IMR-90 (cell line): ENCODE data around the gene PHOSPHO2. TPM values are rescaled to one million over a fixed set of nuclear protein-coding genes. Genes with fewer than 3 reads are reported as not detected.

Source experiments
- ATAC-seq: fragments of 200-7000 bp; cut with Tn5 transposase; 2 replicates; pipeline ENCODE4 v1.9.1; 2020; ENCODE audit warnings: low read depth, mild to moderate bottlenecking, moderate library complexity
- BruUV-seq: library from RNA; stranded (reverse); fragments of 400-500 nt; replicated peaks from 2 replicates; lab custom pipeline; 2021; lab: Mats Ljungman, UMichigan
- CTCF ChIA-PET: fragments of 300-600 bp; formaldehyde crosslinking; extraction: SDS; loops from one replicate; lab custom pipeline; 2021; ENCODE audit warnings: antibody characterized with exemption; lab: Yijun Ruan, JAX
- POLR2A ChIA-PET: fragments of 300-600 bp; sonication (Branson Sonifier 250); formaldehyde crosslinking; loops from one replicate; lab custom pipeline; 2022; ENCODE audit warnings: antibody characterized with exemption; ENCODE audit not compliant: unreplicated experiment; lab: Charles Lee
- DNase-seq: peaks from one replicate; pipeline ENCODE4 v3.0.0; 2013
- H2AFZ ChIP-seq: replicated peaks from 2 replicates; pipeline ENCODE3; 2013; ENCODE audit warnings: low read length, mild to moderate bottlenecking; ENCODE audit not compliant: poor library complexity
- H2AK5ac ChIP-seq: 2 replicates; pipeline ENCODE4 v1.6.1; 2013; ENCODE audit warnings: low read depth, low read length, inconsistent platforms
- H2AK9ac ChIP-seq: replicated peaks from 2 replicates; pipeline ENCODE3; 2013; ENCODE audit warnings: mild to moderate bottlenecking, low read depth, low read length, moderate library complexity; ENCODE audit not compliant: poor library complexity
- H2BK120ac ChIP-seq: 2 replicates; pipeline ENCODE4 v1.6.1; 2013; ENCODE audit warnings: low read depth, low read length, inconsistent platforms
- H2BK15ac ChIP-seq: 3 replicates; pipeline ENCODE4 v1.6.1; 2013; ENCODE audit warnings: low read depth, low read length, inconsistent platforms
- H2BK20ac ChIP-seq: 2 replicates; pipeline ENCODE4 v1.6.1; 2013; ENCODE audit warnings: low read depth, mild to moderate bottlenecking, inconsistent platforms, low read length, moderate library complexity
- H2BK5ac ChIP-seq: 2 replicates; pipeline ENCODE4 v1.6.1; 2013; ENCODE audit warnings: mild to moderate bottlenecking, low read depth, low read length, inconsistent platforms; ENCODE audit not compliant: poor library complexity, severe bottlenecking
- H3K14ac ChIP-seq: replicated peaks from 2 replicates; pipeline ENCODE4 v1.6.1; 2013; ENCODE audit warnings: low read depth, low read length, inconsistent platforms
- H3K18ac ChIP-seq: 2 replicates; pipeline ENCODE4 v1.6.1; 2013; ENCODE audit warnings: low read depth, low read length, control low read depth
- H3K23ac ChIP-seq: 2 replicates; pipeline ENCODE4 v1.6.1; 2013; ENCODE audit warnings: low read depth, low read length, inconsistent platforms
- H3K27ac ChIP-seq: 2 replicates; pipeline ENCODE4 v1.5.1; 2013; ENCODE audit warnings: mild to moderate bottlenecking, control low read depth, low read length; ENCODE audit not compliant: insufficient read depth
- H3K27me3 ChIP-seq: 2 replicates; pipeline ENCODE4 v1.6.1; 2013; ENCODE audit warnings: low read length; ENCODE audit not compliant: control insufficient read depth, insufficient read depth
- H3K36me3 ChIP-seq: 2 replicates; pipeline ENCODE4 v1.6.1; 2013; ENCODE audit warnings: low read length, mixed read lengths; ENCODE audit not compliant: control insufficient read depth, insufficient read depth
- H3K4ac ChIP-seq: 2 replicates; pipeline ENCODE4 v1.6.1; 2013; ENCODE audit warnings: low read depth, low read length, inconsistent platforms
- H3K4me1 ChIP-seq: 2 replicates; pipeline ENCODE4 v1.6.1; 2013; ENCODE audit warnings: low read length, mixed read lengths; ENCODE audit not compliant: control insufficient read depth, insufficient read depth
- H3K4me2 ChIP-seq: 2 replicates; pipeline ENCODE4 v1.6.1; 2013; ENCODE audit warnings: low read depth, mild to moderate bottlenecking, control low read depth, low read length, moderate library complexity
- H3K4me3 ChIP-seq: 2 replicates; pipeline ENCODE4 v1.5.1; 2013; ENCODE audit warnings: low read depth, mild to moderate bottlenecking, control low read depth, low read length, moderate library complexity; ENCODE audit not compliant: insufficient read depth
- H3K56ac ChIP-seq: 2 replicates; pipeline ENCODE4 v1.6.1; 2013; ENCODE audit warnings: low read length, inconsistent platforms; ENCODE audit not compliant: insufficient read depth; ENCODE audit errors: extremely low read depth
- H3K79me1 ChIP-seq, 2 experiments: 2 replicates each; pipeline ENCODE4 v1.6.1; 2013; ENCODE audit warnings: low read length in 2 of 2, inconsistent platforms in 1 of 2, low read depth in 1 of 2
- H3K9ac ChIP-seq: 2 replicates; pipeline ENCODE4 v1.6.1; 2013; ENCODE audit warnings: low read depth, low read length, control low read depth
- H3K9me1 ChIP-seq: 2 replicates; pipeline ENCODE4 v1.6.1; 2013; ENCODE audit warnings: low read length, inconsistent platforms; ENCODE audit not compliant: insufficient read depth
- H3K9me3 ChIP-seq: 2 replicates; pipeline ENCODE4 v1.6.1; 2013; ENCODE audit warnings: low read length; ENCODE audit not compliant: control insufficient read depth, insufficient read depth
- H4K20me1 ChIP-seq: 2 replicates; pipeline ENCODE4 v1.6.1; 2013; ENCODE audit warnings: low read length, inconsistent platforms; ENCODE audit not compliant: insufficient read depth
- H4K5ac ChIP-seq: 2 replicates; pipeline ENCODE4 v1.6.1; 2013; ENCODE audit warnings: mild to moderate bottlenecking, low read depth, low read length, control low read depth
- H4K8ac ChIP-seq, 2 experiments: 2 replicates each; pipeline ENCODE4 v1.6.1; 2013; ENCODE audit warnings: low read depth in 2 of 2, low read length in 2 of 2, control low read depth in 1 of 2, inconsistent platforms in 1 of 2
- H4K91ac ChIP-seq: 2 replicates; pipeline ENCODE4 v1.6.1; 2013; ENCODE audit warnings: low read depth, low read length, inconsistent platforms; ENCODE audit not compliant: insufficient read depth
- BHLHE40 ChIP-seq: fragments of 150-350 bp; IDR thresholded peaks from 2 replicates; pipeline ENCODE4 v1.6.1; 2016; ENCODE audit warnings: mild to moderate bottlenecking, low read depth, low read length
- CEBPB ChIP-seq: IDR thresholded peaks from 2 replicates; pipeline ENCODE4 v1.6.1; 2012; ENCODE audit warnings: low read depth, low read length, improper control_type of control experiment
- CHD1 ChIP-seq: IDR thresholded peaks from 2 replicates; pipeline ENCODE4 v1.6.1; 2012; ENCODE audit warnings: low read depth, low read length, improper control_type of control experiment
- CTCF ChIP-seq: conservative IDR thresholded peaks from 2 replicates; pipeline ENCODE4 v1.5.1; 2012; ENCODE audit warnings: mild to moderate bottlenecking, low read depth, low read length, improper control_type of control experiment
- ELK1 ChIP-seq: fragments of 150-350 bp; IDR thresholded peaks from 2 replicates; pipeline ENCODE4 v1.6.1; 2016; ENCODE audit warnings: low read depth, mild to moderate bottlenecking, low read length, moderate library complexity, borderline replicate concordance
- FOS ChIP-seq: fragments of 150-350 bp; IDR thresholded peaks from 2 replicates; pipeline ENCODE4 v1.6.1; 2016; ENCODE audit warnings: low read depth, low read length
- MAFK ChIP-seq: IDR thresholded peaks from 2 replicates; pipeline ENCODE4 v1.6.1; 2012; ENCODE audit warnings: low read depth, low read length, improper control_type of control experiment
- MAZ ChIP-seq: IDR thresholded peaks from 2 replicates; pipeline ENCODE4 v1.6.1; 2012; ENCODE audit warnings: low read depth, mild to moderate bottlenecking, low read length, improper control_type of control experiment, moderate library complexity, borderline replicate concordance
- MXI1 ChIP-seq: IDR thresholded peaks from 2 replicates; pipeline ENCODE4 v1.6.1; 2012; ENCODE audit warnings: low read depth, mild to moderate bottlenecking, low read length, moderate library complexity, borderline replicate concordance
- NFE2L2 ChIP-seq: fragments of 150-350 bp; IDR thresholded peaks from 2 replicates; pipeline ENCODE4 v1.6.1; 2016; ENCODE audit warnings: low read depth, mild to moderate bottlenecking, low read length
- POLR2A ChIP-seq: IDR thresholded peaks from 2 replicates; pipeline ENCODE4 v1.6.1; 2012; ENCODE audit warnings: mild to moderate bottlenecking, low read depth, low read length
- RAD21 ChIP-seq: IDR thresholded peaks from 2 replicates; pipeline ENCODE4 v1.6.1; 2012; ENCODE audit warnings: low read length, improper control_type of control experiment
- RCOR1 ChIP-seq: IDR thresholded peaks from 2 replicates; pipeline ENCODE4 v1.6.1; 2012; ENCODE audit warnings: mild to moderate bottlenecking, low read length, improper control_type of control experiment; ENCODE audit not compliant: insufficient replicate concordance
- RFX5 ChIP-seq: IDR thresholded peaks from 2 replicates; pipeline ENCODE4 v1.8.0; 2012; ENCODE audit warnings: low read depth, mild to moderate bottlenecking, low read length, moderate library complexity
- SMC3 ChIP-seq: fragments of 150-350 bp; IDR thresholded peaks from 2 replicates; pipeline ENCODE4 v1.6.1; 2016; ENCODE audit warnings: low read depth, mild to moderate bottlenecking, antibody characterized with exemption, low read length, moderate library complexity
- USF2 ChIP-seq: fragments of 150-350 bp; IDR thresholded peaks from 2 replicates; pipeline ENCODE4 v1.6.1; 2017; ENCODE audit warnings: mild to moderate bottlenecking, antibody characterized with exemption, low read length, low read depth
- WGBS, 2 experiments: methylation state at CpG; one replicate each; pipeline versions ENCODE4 v1.1.5 to v1.1.7; 2013; ENCODE audit warnings: missing lambda C conversion rate in 2 of 2; ENCODE audit not compliant: insufficient read length in 1 of 2; ENCODE audit errors: extremely low coverage in 2 of 2; 5-methylcytosine and 5-hydroxymethylcytosine counted together
- dilution Hi-C: fragments of 300-500 bp; cut with HindIII; formaldehyde crosslinking; loops from one replicate; pipeline ENCODE4 v1.14.3; 2018; ENCODE audit warnings: low sequenced_read_pairs; ENCODE audit not compliant: unreplicated experiment
- in situ Hi-C: fragments of 300-500 bp; cut with MboI; formaldehyde crosslinking; loops from 3 replicates; pipeline ENCODE4 v1.14.3; 2019; ENCODE audit warnings: low sequenced_read_pairs, inconsistent platforms, mixed read lengths
- intact Hi-C: fragments of 100-400 bp; cut with micrococcal nuclease; formaldehyde crosslinking; loops from 2 replicates; pipeline ENCODE4 v1.10.0; 2022
- polyA plus RNA-seq, 3 experiments: library from polyadenylated mRNA; depleted of rRNA; stranded (reverse); fragments of >200 nt; gene quantifications; 2 replicates each; pipeline ENCODE4 v1.2.3, GENCODE V29; 2012; ENCODE audit warnings: low replicate concordance in 1 of 3
- total RNA-seq: library from RNA; depleted of rRNA; stranded (reverse); fragments of >200 nt; gene quantifications from 2 replicates; pipeline ENCODE4 v1.2.3, GENCODE V29; 2012

Gene PHOSPHO2
- total and polyA plus RNA-seq, 2 of the 4 experiments (the other 2 are of a cell fraction) = 0.48 to 0.54 TPM

GRCh38 chr2:169704160-169704708, 10.0 kb downstream of the PHOSPHO2 start:
- POLR2A ChIA-PET = no interaction called here
- ATAC-seq (no peak), DNase-seq (no peak)
- BruUV-seq = no TSS peak
- Histone ChIP-seq H4K91ac (no peak overlapping the region), H3K27me3 (no peaks in the 10 kb centered on the region), H3K9me3 (no peaks in the 10 kb centered on the region), H3K4me3 (no peak overlapping the region), H3K18ac (no peak overlapping the region), H3K4me2 (no peak overlapping the region), H4K5ac (no peak overlapping the region), H2AFZ (no peak overlapping the region), H3K23ac (no peak overlapping the region; the same call in 1 of the 2 replicates), H3K9me1 (no peaks in the 10 kb centered on the region; the same call in 1 of the 2 replicates), H4K8ac (no peak overlapping the region), H3K14ac (no peak overlapping the region), H4K20me1 (no peaks in the 10 kb centered on the region), H3K4ac (no peak overlapping the region), H3K9ac (no peak overlapping the region), H2BK15ac (no peak overlapping the region), H2BK120ac (no peak overlapping the region), H2BK5ac (no peak overlapping the region), H2AK5ac (no peak overlapping the region), H3K79me1 (no peaks in the 10 kb centered on the region), H3K56ac (no peak overlapping the region), H3K36me3 (no peaks in the 10 kb centered on the region), H2BK20ac (no peak overlapping the region), H2AK9ac (no peak overlapping the region), H3K4me1 (peaks cover 4% of the 10 kb centered on the region), H3K27ac (no peak overlapping the region)
- no CpG with 5 or more reads among the region's 1 CpG for WGBS, 2 experiments
- dilution Hi-C loops (no loop called here), intact Hi-C loops (no loop called here), in situ Hi-C loops (no loop called here)
- CTCF ChIA-PET = no interaction called here
- TF ChIP-seq RFX5 (no peak), CHD1 (no peak), CEBPB (no peak), FOS (no peak), SMC3 (no peak), CTCF (no peak), MXI1 (no peak), ELK1 (no peak), BHLHE40 (no peak), RAD21 (no peak), USF2 (no peak), NFE2L2 (no peak), MAZ (no peak), RCOR1 (no peak), MAFK (no peak), POLR2A (no peak)
